ENCODE measurements around the gene PIMREG.

DNA sequence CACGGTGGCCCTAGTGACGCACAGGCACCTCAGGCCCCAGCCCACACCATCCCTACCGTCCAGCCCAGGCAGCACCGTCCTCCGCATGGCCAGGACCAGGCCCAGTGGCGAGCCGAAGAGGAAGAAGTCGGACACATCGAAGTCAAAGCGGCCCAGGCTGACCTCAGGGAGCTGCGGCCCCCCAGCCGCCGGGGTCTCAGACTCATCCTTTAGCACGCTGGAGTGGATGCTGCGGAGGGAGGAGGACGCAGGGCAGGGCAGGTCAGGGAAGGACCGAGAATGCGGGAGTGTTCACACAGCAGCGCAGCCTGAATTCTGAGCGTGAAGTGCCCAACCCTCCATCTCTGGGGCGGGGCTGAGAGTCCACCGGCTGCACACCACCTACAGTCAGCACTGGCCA lies 30.1 kb downstream of the PIMREG start:
- no peak for TF ChIP-seq POLR2AphosphoS5 (IDR thresholded peaks at IDR 0.05; ENCODE audit: low read depth, low read length)
- TF ChIP-seq FOXP2 (optimal IDR thresholded peaks at IDR 0.05; ENCODE audit: borderline replicate concordance, extremely low read depth, extremely low read length, insufficient read depth): no peak
- TF ChIP-seq SIN3A (IDR thresholded peaks at IDR 0.05; ENCODE audit: borderline replicate concordance, insufficient read depth, low read length): no peak
- TF ChIP-seq TAF1 (IDR thresholded peaks at IDR 0.05; ENCODE audit: borderline replicate concordance, insufficient read depth, low read length): no peak
